GM13977 (cell line): Measurements from ENCODE around the gene GTPBP6.

Source experiments
- DNase-seq: peaks from one replicate; pipeline ENCODE4 v3.0.0; 2012; ENCODE audit warnings: low spot score
- in situ Hi-C: fragments of 300-500 bp; cut with MboI; formaldehyde crosslinking; loops from one replicate; pipeline ENCODE4 v1.12.0; 2022; ENCODE audit warnings: low sequenced_read_pairs, low pct_unique_long_range_greater_than_20kb, mixed read lengths, inconsistent platforms; ENCODE audit not compliant: unreplicated experiment
- TF ChIP-seq, protein P1 (sequence below): IDR thresholded peaks from 2 replicates; pipeline ENCODE4 v1.5.1; 2012; ENCODE audit warnings: mild to moderate bottlenecking, control low read depth; ENCODE audit not compliant: insufficient read depth; ENCODE audit errors: extremely low read depth, missing control alignments

GTPBP6 gene

DNA sequence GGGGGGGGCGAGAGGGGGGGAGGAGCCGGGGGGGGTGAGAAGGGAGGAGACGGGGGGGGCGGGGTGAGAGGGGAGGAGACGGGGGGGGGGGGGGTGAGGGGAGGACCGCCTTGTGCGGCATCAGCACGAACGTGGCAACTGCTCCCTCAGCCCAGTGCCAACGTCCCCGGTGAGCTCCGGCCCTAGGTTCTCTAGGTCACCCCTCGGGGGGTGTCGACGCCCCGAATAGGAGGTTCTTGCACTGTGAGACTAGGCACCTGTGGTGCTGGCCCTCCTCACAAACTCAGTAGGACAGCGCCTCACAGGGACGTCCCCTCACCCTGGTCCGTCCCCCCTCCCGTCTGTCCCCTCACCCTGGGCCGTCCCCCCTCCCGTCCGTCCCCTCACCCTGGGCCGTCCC is 21.5 kb upstream of the GTPBP6 start:
- in situ Hi-C loops, result no loop called here
- TF ChIP-seq, protein P1, sequence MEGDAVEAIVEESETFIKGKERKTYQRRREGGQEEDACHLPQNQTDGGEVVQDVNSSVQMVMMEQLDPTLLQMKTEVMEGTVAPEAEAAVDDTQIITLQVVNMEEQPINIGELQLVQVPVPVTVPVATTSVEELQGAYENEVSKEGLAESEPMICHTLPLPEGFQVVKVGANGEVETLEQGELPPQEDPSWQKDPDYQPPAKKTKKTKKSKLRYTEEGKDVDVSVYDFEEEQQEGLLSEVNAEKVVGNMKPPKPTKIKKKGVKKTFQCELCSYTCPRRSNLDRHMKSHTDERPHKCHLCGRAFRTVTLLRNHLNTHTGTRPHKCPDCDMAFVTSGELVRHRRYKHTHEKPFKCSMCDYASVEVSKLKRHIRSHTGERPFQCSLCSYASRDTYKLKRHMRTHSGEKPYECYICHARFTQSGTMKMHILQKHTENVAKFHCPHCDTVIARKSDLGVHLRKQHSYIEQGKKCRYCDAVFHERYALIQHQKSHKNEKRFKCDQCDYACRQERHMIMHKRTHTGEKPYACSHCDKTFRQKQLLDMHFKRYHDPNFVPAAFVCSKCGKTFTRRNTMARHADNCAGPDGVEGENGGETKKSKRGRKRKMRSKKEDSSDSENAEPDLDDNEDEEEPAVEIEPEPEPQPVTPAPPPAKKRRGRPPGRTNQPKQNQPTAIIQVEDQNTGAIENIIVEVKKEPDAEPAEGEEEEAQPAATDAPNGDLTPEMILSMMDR, result no peak
- no peak for DNase-seq

DNA sequence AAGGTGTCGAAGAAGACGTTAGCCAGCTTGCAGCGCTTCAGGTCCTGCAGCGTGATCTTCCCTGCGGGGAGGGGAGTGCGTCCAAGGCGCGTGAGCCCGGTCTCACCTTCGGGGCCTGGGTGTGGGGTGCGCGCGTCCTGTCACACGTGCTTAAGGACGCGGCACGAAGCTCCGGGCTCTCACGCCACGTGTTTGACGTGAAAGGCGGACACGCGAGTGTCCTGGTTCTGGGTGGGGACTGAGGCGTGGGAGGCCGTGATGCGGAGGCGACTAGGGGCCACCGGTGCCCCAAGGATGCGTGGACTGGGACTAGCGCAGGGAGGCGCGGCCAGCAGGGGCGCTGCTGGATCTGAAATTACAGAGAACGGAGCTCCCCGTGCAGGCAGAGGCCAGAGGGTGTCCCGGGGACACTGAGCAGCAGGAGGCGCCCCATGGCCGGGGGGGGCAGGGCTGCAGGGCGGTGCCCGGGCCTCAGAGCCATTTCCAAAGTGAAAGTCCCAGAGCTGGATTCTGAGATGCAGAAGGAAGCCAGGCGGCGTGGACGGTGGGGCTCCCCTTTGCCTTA is 20.3 kb upstream of the GTPBP6 start:
- TF ChIP-seq, protein P1, result no peak
- in situ Hi-C loops, result no loop called here
- DNase-seq, result no peak

DNA sequence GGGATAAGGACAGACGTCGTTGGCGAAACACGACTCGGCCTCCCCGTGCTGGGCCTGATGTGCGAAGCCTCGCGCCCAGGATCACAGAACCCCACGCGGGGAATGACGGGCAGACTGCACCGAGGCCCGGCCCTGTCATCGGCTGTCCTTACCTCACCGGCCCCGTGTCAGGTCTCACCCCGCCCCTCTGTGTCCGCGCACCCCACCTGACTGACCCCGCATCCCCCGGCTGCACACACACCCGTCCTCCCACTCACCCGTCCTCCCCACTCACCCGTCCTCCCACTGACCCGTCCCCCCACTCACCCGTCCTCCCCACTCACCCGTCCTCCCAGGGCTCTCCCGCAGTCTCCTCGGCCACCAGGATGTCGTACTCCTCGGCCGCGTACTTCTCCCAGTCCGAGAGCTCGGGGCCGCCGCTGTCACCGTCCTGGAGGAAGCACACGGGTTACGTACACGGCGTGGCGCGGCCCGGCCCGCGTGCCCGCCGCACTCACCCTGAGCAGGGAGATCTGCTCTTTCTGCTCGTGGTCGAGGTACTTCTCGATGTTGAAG is 19.8 kb upstream of the GTPBP6 start:
- no peak for DNase-seq
- in situ Hi-C loops, result no loop called here
- TF ChIP-seq, protein P1, result no peak

DNA sequence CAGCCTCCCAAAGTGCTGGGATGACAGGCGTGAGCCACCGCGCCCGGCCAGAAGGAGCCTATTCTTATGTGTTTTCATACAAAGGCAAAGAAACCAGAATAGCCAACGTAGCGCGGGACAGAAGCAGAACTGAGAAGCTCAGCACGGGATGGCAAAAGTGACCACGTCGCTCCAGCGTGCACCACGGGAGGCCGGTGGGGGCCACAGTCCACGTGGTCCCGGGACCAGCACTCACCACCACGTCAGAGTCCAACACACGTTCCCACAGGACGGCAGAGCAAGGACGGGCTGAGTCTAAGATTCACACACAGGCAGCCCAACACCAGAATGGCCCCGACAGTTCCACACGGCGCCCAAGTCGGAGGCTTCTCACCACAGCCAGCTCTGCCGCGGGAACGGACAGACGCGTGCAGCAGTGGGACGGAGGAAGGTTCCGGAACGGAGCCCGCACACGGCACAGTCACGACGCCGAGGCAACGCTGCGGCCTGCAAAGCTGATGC is 18.8 kb upstream of the GTPBP6 start:
- no peak for DNase-seq
- in situ Hi-C loops, result no loop called here
- TF ChIP-seq, protein P1, result no peak

DNA sequence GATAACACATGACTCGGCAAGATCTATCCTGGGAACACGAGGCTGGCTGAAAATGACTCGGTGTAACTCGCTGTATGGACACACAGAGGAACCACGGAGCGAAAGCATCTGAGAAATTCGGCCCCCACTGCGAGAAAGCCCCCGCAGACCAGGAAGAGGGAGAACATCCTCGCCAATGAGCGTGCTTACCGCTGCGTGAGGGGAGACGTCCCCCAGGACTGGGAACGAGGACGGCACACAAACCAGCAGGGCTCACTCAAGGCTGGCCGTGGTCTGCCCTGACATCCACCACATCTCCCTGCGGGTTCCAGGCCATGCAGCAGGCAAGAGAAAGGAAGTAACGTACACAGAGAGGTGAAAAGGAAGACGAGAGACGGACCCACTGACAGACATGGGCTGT is 17.6 kb upstream of the GTPBP6 start:
- TF ChIP-seq, protein P1, result no peak
- in situ Hi-C loops, result no loop called here
- DNase-seq, result no peak

DNA sequence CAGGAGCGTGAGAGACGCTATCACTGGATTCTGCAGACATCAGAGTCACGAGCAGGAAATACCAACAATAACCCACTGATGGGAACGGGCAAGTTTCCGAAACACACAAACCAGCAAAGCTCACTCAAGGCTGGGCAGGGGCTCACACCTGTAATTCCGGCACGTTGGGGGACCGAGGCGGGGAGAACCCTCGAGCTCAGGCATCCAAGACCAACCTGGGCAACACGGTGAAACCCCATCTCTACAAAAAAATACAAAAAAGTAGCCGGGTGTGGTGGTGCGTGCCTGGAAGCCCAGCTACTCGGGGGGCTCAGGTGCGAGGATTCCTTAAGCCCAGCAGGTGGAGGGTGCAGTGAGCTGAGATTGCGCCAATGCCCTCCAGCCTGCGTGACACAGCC is 17.2 kb upstream of the GTPBP6 start:
- no peak for DNase-seq
- TF ChIP-seq, protein P1, result no peak
- in situ Hi-C loops, result no loop called here
